HL-60 (cell line): ENCODE data around the gene COPS8.

Experiments used
- CTCF ChIP-seq: IDR thresholded peaks from one replicate; pipeline ENCODE4 v1.5.1; 2011; ENCODE audit warnings: low read length, control low read depth, inconsistent platforms; ENCODE audit not compliant: insufficient read depth
- POLR2AphosphoS5 ChIP-seq: IDR thresholded peaks from 2 replicates; pipeline ENCODE4 v1.6.1; 2012; ENCODE audit warnings: low read depth
- REST ChIP-seq: IDR thresholded peaks from 2 replicates; pipeline ENCODE4 v1.6.1; 2012; ENCODE audit warnings: low read depth; ENCODE audit not compliant: insufficient replicate concordance

- TF ChIP-seq CTCF (no peak), REST (no peak), POLR2AphosphoS5 (no peak)
Measured at GRCh38 chr2:237134321-237135230, 48.9 kb downstream of the COPS8 start.
